Endometrial microvascular endothelial cells (primary cell): ENCODE data around the gene HEATR5B. TPM values are rescaled to one million over a fixed set of nuclear protein-coding genes. Genes with fewer than 3 reads are reported as not detected.
"Not testable (repeated sequence)": the region's sequence is repeated elsewhere in the genome, so short reads cannot be mapped to it uniquely, and the experiment has no call there.

Experiments
- in situ Hi-C: cut with HindIII; loops from 2 replicates; pipeline ENCODE4 v1.10.0; 2017; ENCODE audit warnings: low sequenced_read_pairs, low pct_unique_long_range_greater_than_20kb; ENCODE audit errors: inconsistent ontology term
- total RNA-seq: library from RNA; depleted of rRNA; stranded (reverse); fragments of >200 nt; gene quantifications from one replicate; pipeline ENCODE4 v1.2.3, GENCODE V29; 2015; ENCODE audit errors: inconsistent ontology term

HEATR5B gene
- total RNA-seq, 1 donor from 2014 or later: 18.4 TPM

DNA sequence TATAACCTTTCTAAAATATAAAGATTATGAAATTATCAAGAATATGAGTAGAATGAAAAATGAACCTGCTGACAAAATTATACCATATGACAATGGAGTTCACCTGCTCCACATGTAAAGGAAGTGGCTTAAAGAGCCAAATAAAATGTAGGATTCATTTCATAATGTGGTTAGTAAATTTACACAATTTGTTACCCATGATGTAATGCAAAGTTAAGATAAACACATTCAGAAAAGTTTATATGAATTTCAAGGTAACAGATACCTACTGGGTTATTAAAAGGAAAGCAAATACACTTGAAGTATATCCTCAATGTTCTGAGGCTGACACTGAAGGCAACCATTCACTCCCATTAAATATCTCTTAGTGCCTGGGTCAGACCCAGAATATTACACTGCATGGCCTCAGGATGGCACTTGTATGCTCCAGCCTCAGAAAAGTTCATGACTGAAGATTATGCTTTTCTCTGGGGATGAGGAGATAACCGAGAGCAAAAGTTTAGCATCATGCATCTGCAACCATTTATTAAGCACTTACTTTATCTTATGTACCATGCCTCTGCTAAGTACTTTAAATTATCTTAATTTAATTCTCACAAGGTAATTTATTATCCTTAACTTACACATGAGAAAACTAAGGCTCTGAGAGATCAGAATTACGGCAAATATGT lies 124.0 kb downstream of the HEATR5B start:
- in situ Hi-C loops: no loop called here

DNA sequence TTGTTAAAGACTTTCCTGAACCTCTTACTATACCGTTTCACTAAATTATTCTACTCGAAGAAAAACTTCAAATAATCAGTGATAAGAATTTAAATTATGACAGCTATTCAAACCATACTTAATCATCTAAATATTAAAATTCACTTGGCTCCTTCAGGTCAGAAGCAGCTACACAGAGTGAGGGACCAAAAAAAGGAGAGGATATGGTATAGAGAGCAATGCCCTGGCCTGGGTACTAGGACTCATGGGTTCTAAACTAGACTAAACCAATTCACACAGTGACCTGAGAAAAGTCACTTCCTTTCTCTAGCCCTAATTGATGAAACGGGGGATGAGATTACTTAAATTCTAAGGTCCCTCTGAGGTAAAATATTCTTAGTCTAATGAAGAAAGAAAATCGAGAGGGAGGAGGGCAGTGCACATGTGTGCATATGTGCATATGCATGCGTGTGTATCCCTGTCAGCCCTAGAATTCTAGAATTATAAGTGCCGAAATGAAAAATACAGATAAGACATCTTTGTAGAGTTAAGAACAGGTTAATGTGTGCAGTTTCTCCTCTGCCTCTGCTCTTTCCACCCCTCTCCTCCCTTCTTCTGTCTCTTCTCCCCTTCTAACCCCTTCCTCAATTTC lies 129.1 kb downstream of the HEATR5B start:
- in situ Hi-C loops: no loop called here

DNA sequence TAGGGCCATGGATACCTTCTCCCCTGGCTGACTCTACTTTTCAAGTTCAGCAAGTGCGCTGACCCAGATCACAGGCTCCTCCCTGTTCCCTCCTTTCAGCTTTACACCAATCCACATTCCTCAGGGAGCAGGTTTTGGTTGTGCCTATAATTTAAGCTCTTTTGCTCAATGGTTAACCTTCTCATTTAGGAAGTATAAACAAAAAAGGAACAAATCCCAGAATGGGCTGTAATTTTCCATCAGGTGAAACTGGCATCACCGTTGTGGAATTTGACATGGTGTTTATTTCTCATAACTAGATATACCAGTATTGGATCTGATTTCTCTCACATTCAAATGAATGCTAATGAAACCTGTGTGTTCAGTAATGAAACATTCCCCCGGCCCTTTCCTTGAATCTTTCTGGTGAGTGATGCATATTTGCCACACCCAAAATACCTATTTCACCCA lies 131.4 kb downstream of the HEATR5B start:
- in situ Hi-C loops: no loop called here

DNA sequence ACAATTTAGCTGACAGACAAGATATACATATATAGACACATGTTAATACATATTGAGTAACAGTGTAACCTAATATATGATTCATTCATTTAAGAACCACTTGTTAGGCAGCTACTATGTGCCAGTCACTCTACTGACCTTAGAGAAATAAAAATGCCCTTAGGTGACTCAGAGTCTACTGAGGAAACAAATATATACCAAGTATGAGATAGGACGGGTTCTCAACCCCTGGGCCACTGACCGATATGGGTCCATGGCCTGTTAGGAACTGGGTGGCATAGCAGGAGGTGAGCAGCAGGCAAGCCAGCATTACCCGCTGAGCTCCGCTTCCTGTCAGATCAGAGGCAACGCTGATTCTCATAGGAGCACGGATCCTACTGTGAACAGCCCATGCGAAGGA lies 132.6 kb downstream of the HEATR5B start:
- in situ Hi-C loops: no loop called here

DNA sequence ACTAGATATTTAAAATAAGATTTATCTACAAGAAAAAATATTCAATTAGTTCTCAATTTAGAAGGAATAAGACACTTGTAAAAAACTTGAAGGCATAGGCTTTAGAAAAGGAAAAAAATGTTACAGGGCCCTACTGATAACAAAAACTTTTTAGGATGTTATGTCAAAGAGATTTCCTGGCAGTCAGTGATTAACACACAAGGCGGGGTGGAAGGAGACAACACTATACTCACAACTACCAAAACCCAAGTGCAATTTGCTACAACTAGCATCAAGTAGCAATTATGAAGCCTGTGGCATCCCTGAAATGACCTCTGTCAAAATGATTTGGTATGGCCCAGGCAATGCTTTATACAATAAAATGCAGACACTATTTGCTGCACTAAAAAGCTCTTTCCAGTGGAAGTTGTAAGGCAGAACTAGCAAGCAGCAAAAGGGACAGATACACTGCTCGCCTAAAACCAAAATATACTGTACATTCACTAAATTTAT lies 133.1 kb downstream of the HEATR5B start:
- in situ Hi-C loops: no loop called here

DNA sequence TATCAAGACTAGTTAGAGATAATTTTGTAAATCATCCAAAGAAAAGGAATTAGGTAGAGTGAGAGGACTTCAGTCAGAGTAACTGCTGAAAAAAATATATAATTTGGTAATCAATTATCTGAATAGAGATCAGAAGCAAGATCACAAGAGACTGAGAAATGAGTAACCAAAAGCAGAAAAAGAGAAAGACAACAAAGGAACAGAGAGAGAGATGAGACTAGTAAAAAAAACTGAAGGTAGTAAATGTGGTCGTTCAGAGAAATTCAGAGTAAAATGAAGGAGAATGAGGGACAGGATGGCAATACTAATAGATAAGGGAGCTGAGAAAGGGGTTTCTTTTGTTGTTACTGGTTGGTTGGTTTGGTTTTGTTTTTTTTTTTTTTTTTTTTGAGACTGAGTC lies 134.3 kb downstream of the HEATR5B start:
- in situ Hi-C loops: no loop called here

DNA sequence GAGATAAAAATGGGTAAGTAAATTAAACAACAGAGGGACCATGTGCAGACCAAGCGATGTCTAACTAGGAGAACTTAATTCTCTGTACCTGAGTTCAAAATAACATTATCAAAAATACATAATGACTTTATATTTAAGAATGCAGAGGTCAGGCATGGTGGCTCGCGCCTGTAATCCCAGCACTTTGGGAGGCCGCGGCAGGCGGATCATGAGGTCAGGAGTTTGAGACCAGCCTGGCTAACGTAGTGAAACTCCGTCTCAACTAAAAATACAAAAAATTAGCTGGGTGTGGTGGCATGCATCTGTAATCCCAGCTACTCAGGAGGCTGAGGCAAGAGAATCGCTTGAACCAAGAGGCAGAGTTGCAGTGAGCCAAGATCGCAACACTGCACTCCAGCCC lies 138.9 kb downstream of the HEATR5B start:
- in situ Hi-C loops: not testable (repeated sequence)

DNA sequence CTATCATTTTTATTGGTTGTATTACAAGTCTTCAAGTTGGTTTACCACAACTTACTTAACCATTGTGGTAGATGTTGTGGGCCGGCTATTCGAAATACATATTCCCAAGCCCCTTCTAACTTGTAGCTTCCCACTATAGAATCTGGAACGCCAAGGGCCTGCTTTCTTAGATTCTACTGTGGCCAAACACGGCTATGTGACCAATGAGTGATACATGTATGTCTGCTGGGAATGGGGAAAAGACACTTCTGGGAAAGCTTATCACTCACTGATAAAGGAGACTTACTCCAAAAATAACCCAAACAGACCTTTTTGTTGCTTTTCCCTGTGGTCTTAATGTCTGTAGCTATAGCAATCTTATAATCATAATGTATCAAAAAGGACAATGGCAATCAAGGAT lies 142.3 kb downstream of the HEATR5B start:
- in situ Hi-C loops: no loop called here

DNA sequence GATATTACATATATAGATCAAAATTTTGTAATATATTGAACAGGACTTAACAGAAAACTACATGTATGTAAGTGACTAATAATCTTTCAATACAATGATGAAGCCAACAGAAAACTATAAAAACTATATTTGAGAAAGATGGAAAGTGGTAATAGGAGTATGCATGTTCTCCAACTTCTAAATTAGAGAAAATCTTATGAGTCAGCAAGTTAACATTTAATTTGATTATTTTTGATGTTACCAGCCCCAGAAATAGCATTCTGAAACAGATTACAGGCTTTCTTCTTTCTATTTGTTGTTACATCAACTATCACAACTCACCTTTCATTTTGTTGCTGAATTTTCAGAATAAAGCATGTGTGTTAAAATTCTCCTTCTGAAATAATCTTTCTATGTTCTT lies 147.6 kb downstream of the HEATR5B start:
- in situ Hi-C loops: not testable (repeated sequence)

DNA sequence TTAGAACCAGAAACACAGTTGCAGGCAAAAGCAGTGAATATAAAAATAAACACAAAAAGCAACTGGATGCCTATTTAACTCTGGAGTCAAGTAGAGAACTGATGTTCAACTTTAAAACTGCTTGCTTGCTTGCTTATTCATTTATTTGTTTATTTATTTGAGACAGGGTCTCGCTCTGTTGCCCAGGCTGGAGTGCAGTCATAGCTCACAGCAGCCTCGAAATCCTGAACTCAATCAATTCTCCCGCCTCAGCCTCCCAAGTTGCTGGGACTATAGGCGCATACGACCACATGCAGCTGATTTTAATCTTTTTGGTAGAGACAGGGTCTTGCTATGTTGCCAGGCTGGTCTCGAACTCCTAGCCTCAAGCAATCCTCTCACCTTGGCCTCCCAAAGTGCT lies 152.5 kb downstream of the HEATR5B start:
- in situ Hi-C loops: not testable (repeated sequence)

Other genes starting within 250 kb of the HEATR5B start
- gene STRN, start 117.8 kb downstream of the HEATR5B start, total RNA-seq: 15.0 TPM
- gene GPATCH11, start 146 bp upstream of the HEATR5B start, total RNA-seq: 8.5 TPM
- 24.8 TPM for gene EIF2AK2, start 72.6 kb upstream of the HEATR5B start, total RNA-seq
- not detected for gene SULT6B1, start 104.3 kb upstream of the HEATR5B start, total RNA-seq
- gene CEBPZOS, start 112.1 kb upstream of the HEATR5B start, total RNA-seq: 18.9 TPM
- 35.7 TPM for gene CEBPZ, start 147.2 kb upstream of the HEATR5B start, total RNA-seq
- gene NDUFAF7, start 147.3 kb upstream of the HEATR5B start, total RNA-seq: 11.2 TPM
- 49.6 TPM for gene PRKD3, start 240.5 kb upstream of the HEATR5B start, total RNA-seq